Esophagus (tissue), 2 donors: ENCODE results near the gene HCRTR2. TPM values are rescaled to one million over a fixed set of nuclear protein-coding genes. Genes with fewer than 3 reads are reported as not detected.

ENCODE experiments used
- H3K27ac ChIP-seq, 2 donors: one replicate each; pipeline ENCODE4 v1.5.1; 2013; ENCODE audit warnings: low read depth in 2 of 2, mild to moderate bottlenecking in 2 of 2, inconsistent platforms in 1 of 2, low read length in 1 of 2, moderate library complexity in 1 of 2
- H3K27me3 ChIP-seq, 2 donors: one replicate each; pipeline ENCODE4 v1.6.1; 2013; ENCODE audit warnings: low read length in 2 of 2, control low read depth in 1 of 2, mild to moderate bottlenecking in 1 of 2; ENCODE audit not compliant: insufficient read depth in 2 of 2, control insufficient read depth in 1 of 2
- H3K36me3 ChIP-seq, 2 donors: one replicate each; pipeline ENCODE4 v1.6.1; 2013; ENCODE audit warnings: low read length in 1 of 2; ENCODE audit not compliant: control insufficient read depth in 2 of 2, insufficient read depth in 2 of 2
- H3K4me1 ChIP-seq, 2 donors: one replicate each; pipeline ENCODE4 v1.6.1; 2013; ENCODE audit warnings: low read length in 1 of 2; ENCODE audit not compliant: control insufficient read depth in 2 of 2, insufficient read depth in 2 of 2
- H3K4me3 ChIP-seq, 2 donors: one replicate each; pipeline ENCODE4 v1.5.1; 2013; ENCODE audit warnings: low read length in 2 of 2, mild to moderate bottlenecking in 2 of 2, low read depth in 1 of 2, moderate library complexity in 1 of 2
- H3K9me3 ChIP-seq, 2 donors: one replicate each; pipeline ENCODE4 v1.6.1; 2013; ENCODE audit warnings: mild to moderate bottlenecking in 2 of 2, low read depth in 1 of 2, low read length in 1 of 2, moderate library complexity in 1 of 2; ENCODE audit not compliant: control insufficient read depth in 2 of 2, insufficient read depth in 1 of 2
- WGBS, 2 donors: extraction: QIAGEN DNeasy Blood & Tissue Kit; methylation state at CpG; one replicate each; pipeline ENCODE4 v1.1.7; 2013; 5-methylcytosine and 5-hydroxymethylcytosine counted together
- polyA plus RNA-seq, 2 donors: library from polyadenylated mRNA; stranded (reverse); fragments of 200-250 nt; gene quantifications; one replicate each; pipeline ENCODE4 v1.2.3, GENCODE V29; 2013
- donor health status: healthy with polysubstance abuse.
- donor health status: Bipolar disorder and iron deficiency.

Gene HCRTR2
- polyA plus RNA-seq, 2 donors: not detected

DNA sequence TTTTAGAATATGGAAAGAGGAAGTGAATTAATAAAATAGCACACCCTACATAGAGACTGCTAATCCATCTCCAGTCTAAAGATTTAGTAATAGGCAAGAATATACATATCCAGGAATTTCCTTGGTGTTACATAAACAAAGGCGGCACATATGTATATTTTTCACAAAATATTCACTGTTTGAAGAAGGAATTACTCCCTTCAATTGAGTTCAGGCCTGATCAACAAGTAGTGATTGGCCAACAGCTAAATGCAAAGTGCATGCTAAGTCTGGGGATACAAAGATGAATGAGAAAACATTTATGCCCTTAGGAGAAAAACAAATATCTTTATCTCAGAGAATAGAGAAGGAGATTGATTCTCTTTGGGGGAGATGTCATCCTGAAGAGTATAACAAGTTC is 6.5 kb upstream of the HCRTR2 start:
- H3K4me1 ChIP-seq: no peaks in the 10 kb centered on the region
- no peaks in the 10 kb centered on the region for H3K9me3 ChIP-seq
- whole genome bisulfite sequencing, 2 donors: 26 to 51% methylated on average over 1 of the region's 1 CpG
- H3K4me3 ChIP-seq: no peak overlapping the region
- H3K36me3 ChIP-seq: no peaks in the 10 kb centered on the region
- H3K27me3 ChIP-seq: no peaks in the 10 kb centered on the region
- no peak overlapping the region for H3K27ac ChIP-seq

DNA sequence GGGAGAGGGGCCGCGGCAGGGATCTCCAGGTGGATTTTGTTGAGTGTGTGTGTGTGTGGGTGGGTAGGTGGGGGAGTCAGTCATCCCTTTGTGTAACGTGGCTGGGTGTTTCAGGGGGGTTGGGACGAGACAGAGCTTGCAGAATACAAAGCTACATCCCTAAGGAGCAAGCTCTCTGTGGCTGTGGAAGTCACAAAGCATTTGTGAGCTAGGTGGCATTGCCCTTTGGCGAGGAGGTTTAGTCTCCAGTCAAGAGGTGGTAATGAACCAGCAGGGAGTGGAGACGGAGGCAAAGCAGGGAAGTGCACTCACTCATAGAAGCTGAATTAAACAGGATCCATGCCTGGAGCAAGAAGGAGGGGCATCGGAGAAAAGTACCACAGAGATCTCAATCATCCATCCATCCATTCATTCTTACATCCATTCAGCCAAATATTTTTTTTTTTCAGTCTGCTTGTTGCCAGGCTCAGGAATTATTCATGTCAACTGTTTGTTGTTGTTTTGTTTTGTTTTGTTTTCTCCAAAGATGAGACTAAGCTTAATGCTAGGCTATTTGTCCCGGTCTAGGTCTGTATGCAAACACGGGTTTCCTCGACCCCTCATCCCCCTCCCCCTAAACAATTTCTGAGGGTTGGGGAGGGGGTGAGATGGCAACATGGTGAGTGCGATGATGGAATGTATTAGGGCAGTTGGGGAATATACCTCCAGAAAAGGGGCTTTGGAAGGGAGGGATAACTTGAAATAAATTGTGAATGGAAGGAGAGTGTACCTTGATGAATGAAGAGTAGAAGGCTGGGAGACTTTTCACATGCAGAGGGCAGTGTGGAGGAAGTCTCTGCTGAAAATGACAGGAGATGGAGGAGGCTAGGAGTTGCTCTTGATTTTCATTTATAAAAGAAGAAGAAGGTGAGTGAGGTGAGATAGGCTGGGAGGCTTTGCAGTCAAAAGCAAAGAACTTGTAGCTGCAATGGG is 1.0 kb downstream of the HCRTR2 start:
- H3K4me3 ChIP-seq: no peak overlapping the region
- peaks cover 0 to 3% of the 10 kb centered on the region in 2 donors for H3K4me1 ChIP-seq
- 17% methylated on average over 11 of the region's 11 CpGs for WGBS, 2 donors
- no peak overlapping the region for H3K27ac ChIP-seq
- no peaks in the 10 kb centered on the region for H3K36me3 ChIP-seq
- no peaks in the 10 kb centered on the region for H3K27me3 ChIP-seq
- peaks cover 0 to 4% of the 10 kb centered on the region in 2 donors for H3K9me3 ChIP-seq

DNA sequence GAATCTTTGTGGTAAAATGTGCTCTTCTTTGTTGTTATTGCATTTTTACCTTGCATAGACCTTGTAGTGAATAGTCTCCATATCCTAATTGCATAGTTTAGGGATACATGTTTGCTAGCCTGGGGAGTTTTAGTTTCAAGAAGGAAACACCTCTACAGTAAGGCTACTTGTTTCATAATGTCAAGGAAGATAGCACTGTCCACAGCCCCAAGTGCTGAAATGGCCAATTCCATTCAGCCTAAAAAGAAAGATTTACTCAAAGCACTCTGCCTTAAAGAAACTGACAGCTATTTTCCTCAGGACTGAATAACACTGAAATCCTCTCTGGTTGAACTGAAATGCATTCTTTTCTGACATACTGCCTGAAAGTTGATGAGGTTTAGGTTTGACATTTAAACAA is 2.6 kb downstream of the HCRTR2 start:
- H3K9me3 ChIP-seq: peaks cover 0 to 4% of the 10 kb centered on the region in 2 donors
- no peak overlapping the region for H3K27ac ChIP-seq
- H3K36me3 ChIP-seq: no peaks in the 10 kb centered on the region
- H3K4me3 ChIP-seq: no peak overlapping the region
- peaks cover 0 to 3% of the 10 kb centered on the region in 2 donors for H3K4me1 ChIP-seq
- H3K27me3 ChIP-seq: no peaks in the 10 kb centered on the region

DNA sequence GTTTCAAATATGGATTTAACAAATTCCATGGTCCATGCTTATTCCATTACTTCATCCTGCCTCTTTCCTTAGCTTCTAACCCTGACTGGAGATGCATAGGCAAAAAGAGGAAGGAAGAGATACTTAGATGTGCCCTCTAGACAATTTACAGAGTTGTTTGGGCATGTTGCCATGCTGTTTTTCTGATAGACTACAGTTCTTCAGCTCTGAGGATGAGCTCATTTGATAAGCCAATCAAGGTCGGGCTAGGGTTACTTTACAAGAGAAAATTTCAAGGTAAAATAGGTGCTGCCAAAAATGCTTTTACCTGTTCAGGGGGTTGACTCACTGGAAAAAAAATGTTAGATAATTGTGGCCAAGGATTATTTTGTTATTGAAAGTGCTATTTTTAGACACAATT is 5.9 kb downstream of the HCRTR2 start:
- Histone ChIP-seq H3K4me3 (no peak overlapping the region), H3K4me1 (no peaks in the 10 kb centered on the region), H3K9me3 (no peaks in the 10 kb centered on the region), H3K27me3 (no peaks in the 10 kb centered on the region), H3K27ac (no peak overlapping the region), H3K36me3 (no peaks in the 10 kb centered on the region)
- 69 to 72% methylated on average over 1 of the region's 1 CpG for WGBS, 2 donors

DNA sequence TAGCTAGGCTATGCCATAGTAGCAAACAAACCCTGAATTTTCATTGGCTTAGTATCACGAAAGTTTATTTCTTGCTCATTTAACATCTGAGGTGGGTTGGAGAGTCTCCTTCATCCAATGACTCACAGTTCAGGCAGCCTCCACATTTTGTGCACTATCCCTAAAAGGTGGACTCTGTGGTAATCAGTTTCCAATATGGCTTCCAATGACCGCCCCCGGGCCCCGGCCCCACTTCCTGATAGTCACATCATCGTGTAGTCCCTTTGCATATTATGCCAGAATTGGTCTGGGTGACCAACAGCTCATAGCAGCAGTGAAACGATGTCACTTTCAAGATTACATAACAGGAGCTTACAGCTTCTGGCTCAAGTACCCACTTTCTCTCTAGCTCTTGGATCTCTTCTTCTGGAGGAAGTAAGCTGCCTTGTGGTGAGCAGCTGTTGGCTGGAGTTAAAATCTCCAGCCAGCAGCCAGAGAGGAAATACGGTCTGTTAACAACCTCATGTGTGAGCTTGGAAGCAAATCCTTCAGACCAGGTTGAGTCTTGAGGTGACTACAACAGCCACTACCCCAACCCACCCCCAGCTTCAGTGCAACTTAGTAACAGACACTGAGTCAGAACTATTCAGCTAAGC is 7.8 kb downstream of the HCRTR2 start:
- 63 to 64% methylated on average over 7 of the region's 7 CpGs for WGBS, 2 donors
- Histone ChIP-seq H3K9me3 (no peaks in the 10 kb centered on the region), H3K4me3 (no peak overlapping the region), H3K27me3 (no peaks in the 10 kb centered on the region), H3K27ac (no peak overlapping the region), H3K4me1 (no peaks in the 10 kb centered on the region), H3K36me3 (no peaks in the 10 kb centered on the region)

DNA sequence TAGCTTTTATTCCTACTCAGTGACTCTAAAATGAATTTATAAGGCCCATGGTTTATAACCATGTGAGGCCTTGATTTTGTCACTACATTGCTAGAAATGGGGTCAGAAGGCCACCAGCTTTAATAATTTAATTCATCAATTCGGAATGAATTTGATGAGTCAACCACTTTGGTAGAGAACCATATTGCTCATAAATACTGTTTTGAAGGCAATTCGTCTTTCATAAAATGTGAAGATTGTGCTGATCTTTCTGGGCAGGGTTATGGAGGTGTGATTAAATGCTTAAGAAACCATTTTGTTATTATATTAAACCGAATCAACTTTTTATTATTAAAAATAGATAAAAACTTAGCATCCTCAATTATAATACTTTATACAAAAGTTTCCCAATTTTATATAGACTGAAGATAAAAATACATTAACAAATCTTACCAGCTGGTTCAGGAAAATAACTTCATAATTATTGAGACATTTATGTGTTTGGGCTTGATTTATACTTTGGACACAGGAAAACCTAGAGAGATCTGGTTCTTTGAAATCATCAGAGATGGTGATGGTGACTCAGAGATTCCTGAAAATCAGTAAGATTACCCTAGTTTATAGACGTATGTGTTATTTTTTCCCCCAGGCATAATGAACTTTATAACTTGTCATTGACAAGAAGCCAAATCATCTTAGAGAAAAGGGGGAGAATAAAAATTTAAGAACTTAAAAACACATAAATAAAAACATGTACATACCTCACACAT is 10.6 kb downstream of the HCRTR2 start:
- Histone ChIP-seq H3K9me3 (no peaks in the 10 kb centered on the region), H3K27ac (no peak overlapping the region), H3K36me3 (no peaks in the 10 kb centered on the region), H3K4me3 (no peak overlapping the region), H3K4me1 (no peaks in the 10 kb centered on the region), H3K27me3 (no peaks in the 10 kb centered on the region)
- WGBS, 2 donors: 66 to 67% methylated on average over 4 of the region's 4 CpGs

DNA sequence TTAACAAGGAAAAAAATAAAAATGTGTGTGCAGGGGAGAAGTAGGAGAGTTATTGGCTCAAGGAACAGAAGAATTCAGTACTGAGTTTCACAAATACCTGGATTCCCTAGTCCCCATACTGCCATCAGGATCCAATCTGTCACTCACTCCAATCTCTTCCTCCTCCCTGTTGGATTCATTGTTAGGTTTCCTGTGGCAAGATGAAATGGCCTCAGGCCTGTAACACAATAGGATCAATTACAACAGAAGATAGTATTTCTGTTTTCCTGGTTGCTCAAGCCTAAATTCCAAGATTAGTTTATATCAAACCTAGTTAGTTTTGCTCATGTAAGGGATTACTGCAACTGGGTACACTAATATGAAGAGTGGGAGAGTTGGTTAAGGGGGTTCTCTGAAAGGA is 24.4 kb downstream of the HCRTR2 start:
- no peaks in the 10 kb centered on the region for H3K4me1 ChIP-seq
- no peak overlapping the region for H3K27ac ChIP-seq
- H3K9me3 ChIP-seq: no peaks in the 10 kb centered on the region
- no peaks in the 10 kb centered on the region for H3K27me3 ChIP-seq
- no peaks in the 10 kb centered on the region for H3K36me3 ChIP-seq
- no peak overlapping the region for H3K4me3 ChIP-seq

DNA sequence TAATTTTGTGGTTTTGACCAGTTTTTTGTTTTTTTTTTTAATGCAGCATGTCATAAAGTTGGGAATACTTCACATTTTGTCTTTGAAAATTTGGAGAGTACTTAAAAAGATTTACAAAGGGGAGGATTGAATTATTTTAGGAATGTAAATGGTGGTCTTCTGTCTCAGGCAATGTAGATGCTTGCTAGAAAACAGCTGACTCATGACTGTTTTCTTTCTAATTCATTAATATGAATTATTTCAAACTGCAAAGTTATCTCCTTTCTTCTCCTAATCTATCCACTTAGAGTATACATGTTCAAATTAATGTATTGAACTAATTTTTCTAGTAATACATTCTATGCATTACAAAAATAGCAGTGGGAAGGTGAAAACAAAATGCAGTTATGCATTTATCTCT is 24.9 kb downstream of the HCRTR2 start:
- no peaks in the 10 kb centered on the region for H3K36me3 ChIP-seq
- H3K4me1 ChIP-seq: no peaks in the 10 kb centered on the region
- H3K4me3 ChIP-seq: no peak overlapping the region
- no peak overlapping the region for H3K27ac ChIP-seq
- H3K9me3 ChIP-seq: no peaks in the 10 kb centered on the region
- no peaks in the 10 kb centered on the region for H3K27me3 ChIP-seq

DNA sequence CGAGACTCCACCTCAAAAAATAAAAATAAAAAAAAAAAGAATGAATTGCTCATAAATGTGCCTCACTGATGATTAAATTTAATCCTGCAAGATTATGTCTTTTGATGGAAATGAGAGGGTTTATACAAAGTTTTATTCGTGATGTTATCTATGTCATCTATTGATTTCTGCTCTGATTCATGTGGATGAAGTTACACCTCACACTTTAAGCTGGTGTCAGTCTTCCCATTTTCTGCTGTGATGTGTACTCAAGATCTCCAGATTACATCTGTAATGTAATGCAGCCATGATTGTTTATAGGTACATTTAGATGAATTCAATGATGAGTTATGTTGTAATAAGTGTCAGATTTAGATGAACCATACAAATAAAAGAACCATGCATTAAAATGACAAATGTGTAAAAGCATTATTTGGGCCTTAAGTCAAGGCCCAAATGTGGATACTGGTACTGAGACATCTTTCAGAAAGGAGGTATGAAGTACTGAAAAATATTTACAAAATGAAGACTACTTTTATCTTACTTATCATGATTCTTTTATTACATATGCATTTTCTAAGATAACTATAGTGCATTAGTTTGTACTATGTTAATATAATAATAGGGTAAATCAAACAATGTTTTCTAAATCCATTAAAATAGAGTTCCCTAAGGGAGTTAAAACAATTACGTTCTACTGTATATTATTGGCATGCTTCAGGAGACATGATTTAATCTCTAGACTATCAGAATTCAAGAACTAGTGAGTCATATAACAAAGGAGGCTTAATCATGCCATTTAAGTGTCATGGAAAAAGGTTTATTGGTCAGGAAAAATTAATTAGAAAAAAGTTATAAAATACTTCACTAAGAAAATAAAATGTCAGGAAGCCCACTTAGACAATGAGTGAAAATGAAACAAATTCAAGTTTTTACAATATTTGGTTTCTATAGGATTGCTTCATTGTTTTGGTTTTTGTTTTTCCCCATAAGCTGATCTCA is 34.5 kb downstream of the HCRTR2 start:
- Histone ChIP-seq H3K27ac (no peak overlapping the region), H3K9me3 (no peaks in the 10 kb centered on the region), H3K36me3 (no peaks in the 10 kb centered on the region), H3K4me3 (no peak overlapping the region), H3K4me1 (no peaks in the 10 kb centered on the region), H3K27me3 (peaks cover 0 to 2% of the 10 kb centered on the region in 2 donors)
- 62 to 65% methylated on average over 3 of the region's 3 CpGs for WGBS, 2 donors
